Measurements from ENCODE around the gene SSBP2. TPM values are rescaled to one million over a fixed set of nuclear protein-coding genes. Genes with fewer than 3 reads are reported as not detected.

SSBP2 gene
- total and polyA plus RNA-seq, 2 donors (not counting 1 experiment from before 2014, with no cell fraction given), result 44.4 to 63.1 TPM

DNA sequence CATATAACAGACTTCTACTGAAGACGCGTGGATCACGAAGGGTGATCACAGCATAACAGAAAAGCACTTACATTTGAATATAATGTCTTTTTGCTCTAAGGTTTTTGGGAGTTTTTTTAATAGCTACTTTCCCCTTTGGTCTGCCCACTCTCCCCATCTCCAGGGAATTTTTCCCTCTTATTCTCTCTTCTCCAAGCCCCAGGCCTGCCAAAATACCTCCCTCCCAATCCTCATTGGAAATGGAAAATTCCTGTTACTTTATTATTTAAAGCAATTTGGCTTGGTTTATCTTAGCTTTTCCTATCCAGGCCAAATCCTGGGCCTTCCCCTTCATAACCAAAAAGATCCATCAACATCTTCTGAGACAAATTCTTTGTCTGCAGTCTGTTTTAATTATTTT lies 22.3 kb upstream of the SSBP2 start:
- no peak for TF ChIP-seq CTCF (conservative IDR thresholded peaks at IDR 0.05 in 1 of 2, IDR thresholded peaks at IDR 0.05 in 1 of 2; ENCODE audit: low read depth in 1 of 2, low read length in 2 of 2)
- no peak for TF ChIP-seq EZH2 (IDR thresholded peaks at IDR 0.05; ENCODE audit: low read length, missing control alignments)
- H3K4me2 ChIP-seq (ENCODE audit: extremely low read depth, insufficient read depth, low read length), result no peak overlapping the region
- H2AFZ ChIP-seq (ENCODE audit: low read length), result no peak overlapping the region
- peaks cover 7% of the 10 kb centered on the region for H3K4me1 ChIP-seq (ENCODE audit: control insufficient read depth, extremely low read depth, insufficient read depth, low read length)
- no peaks in the 10 kb centered on the region for H3K27me3 ChIP-seq (ENCODE audit: control insufficient read depth, insufficient read depth, low read length)
- H3K9me3 ChIP-seq (ENCODE audit: control insufficient read depth, insufficient read depth, low read depth, low read length), result no peaks in the 10 kb centered on the region
- H3K36me3 ChIP-seq (ENCODE audit: control insufficient read depth, insufficient read depth, low read length), result no peaks in the 10 kb centered on the region
- no peaks in the 10 kb centered on the region for H3K79me2 ChIP-seq (ENCODE audit: control insufficient read depth, insufficient read depth, low read length)
- H3K4me3 ChIP-seq (replicated peaks in 1 of 4; ENCODE audit: control extremely low read depth in 1 of 4, insufficient read depth in 1 of 4, low read depth in 3 of 4, low read length in 4 of 4), result no peak overlapping the region
- no peak overlapping the region for H3K27ac ChIP-seq (ENCODE audit: insufficient read depth, low read length)
- no peaks in the 10 kb centered on the region for H4K20me1 ChIP-seq (ENCODE audit: control insufficient read depth, extremely low read depth, insufficient read depth, low read length)
- no peak for DNase-seq (ENCODE audit: low read depth in 2 of 2)
- H3K9ac ChIP-seq (ENCODE audit: insufficient read depth, low read length), result no peak overlapping the region

GRCh38 chr5:81772488-81772887 lies 21.6 kb upstream of the SSBP2 start:
- TF ChIP-seq EZH2 (IDR thresholded peaks at IDR 0.05; ENCODE audit: low read length, missing control alignments) (no peak), CTCF (conservative IDR thresholded peaks at IDR 0.05 in 1 of 2, IDR thresholded peaks at IDR 0.05 in 1 of 2; ENCODE audit: low read depth in 1 of 2, low read length in 2 of 2) (no peak)

DNA sequence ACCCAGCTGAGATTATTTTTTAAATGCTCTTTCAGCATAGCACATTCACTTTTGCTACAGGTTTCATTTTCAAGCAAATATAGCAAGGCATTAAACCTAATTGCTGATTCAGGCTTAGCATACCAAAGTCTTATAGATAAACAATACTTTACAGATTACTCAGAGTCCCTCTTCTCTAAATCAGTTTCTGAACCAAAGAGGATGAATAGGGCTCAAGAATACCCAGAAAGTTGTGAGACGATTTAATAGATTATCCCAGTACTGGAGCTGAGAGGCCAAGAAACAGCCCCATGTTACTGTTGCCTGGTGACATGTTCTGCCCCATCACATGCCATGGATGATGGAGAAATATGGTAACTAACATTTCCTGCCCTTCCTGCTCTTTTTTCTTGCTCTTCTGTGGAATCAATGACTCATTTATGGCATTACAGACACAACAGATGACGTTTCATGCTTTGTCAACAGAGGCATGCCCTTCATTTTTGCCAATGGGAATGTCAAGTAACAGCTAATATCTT lies 18.1 kb upstream of the SSBP2 start:
- Histone ChIP-seq H3K4me1 (ENCODE audit: control insufficient read depth, extremely low read depth, insufficient read depth, low read length) (peaks cover 7% of the 10 kb centered on the region), H3K4me3 (replicated peaks in 1 of 4; ENCODE audit: control extremely low read depth in 1 of 4, insufficient read depth in 1 of 4, low read depth in 3 of 4, low read length in 4 of 4) (no peak overlapping the region), H3K36me3 (ENCODE audit: control insufficient read depth, insufficient read depth, low read length) (no peaks in the 10 kb centered on the region), H3K79me2 (ENCODE audit: control insufficient read depth, insufficient read depth, low read length) (no peaks in the 10 kb centered on the region), H3K27ac (ENCODE audit: insufficient read depth, low read length) (peak overlapping the region; percentile 80), H3K9me3 (ENCODE audit: control insufficient read depth, insufficient read depth, low read depth, low read length) (no peaks in the 10 kb centered on the region), H3K4me2 (ENCODE audit: extremely low read depth, insufficient read depth, low read length) (peak overlapping the region; percentile 68), H3K9ac (ENCODE audit: insufficient read depth, low read length) (no peak overlapping the region), H4K20me1 (ENCODE audit: control insufficient read depth, extremely low read depth, insufficient read depth, low read length) (no peaks in the 10 kb centered on the region), H3K27me3 (ENCODE audit: control insufficient read depth, insufficient read depth, low read length) (no peaks in the 10 kb centered on the region), H2AFZ (ENCODE audit: low read length) (peak overlapping the region; percentile 72)
- TF ChIP-seq CTCF (conservative IDR thresholded peaks at IDR 0.05 in 1 of 2, IDR thresholded peaks at IDR 0.05 in 1 of 2; ENCODE audit: low read depth in 1 of 2, low read length in 2 of 2) (no peak), EZH2 (IDR thresholded peaks at IDR 0.05; ENCODE audit: low read length, missing control alignments) (no peak)
- peak; percentile 84 to 89 for DNase-seq (ENCODE audit: low read depth in 2 of 2)

More at GRCh38 chr5:81772488-81772887, 21.6 kb upstream of the SSBP2 start:
- Histone ChIP-seq H3K27ac (ENCODE audit: insufficient read depth, low read length) (no peak overlapping the region), H3K36me3 (ENCODE audit: control insufficient read depth, insufficient read depth, low read length) (no peaks in the 10 kb centered on the region), H3K9me3 (ENCODE audit: control insufficient read depth, insufficient read depth, low read depth, low read length) (no peaks in the 10 kb centered on the region), H2AFZ (ENCODE audit: low read length) (no peak overlapping the region), H3K4me2 (ENCODE audit: extremely low read depth, insufficient read depth, low read length) (no peak overlapping the region), H4K20me1 (ENCODE audit: control insufficient read depth, extremely low read depth, insufficient read depth, low read length) (no peaks in the 10 kb centered on the region), H3K79me2 (ENCODE audit: control insufficient read depth, insufficient read depth, low read length) (no peaks in the 10 kb centered on the region), H3K4me3 (replicated peaks in 1 of 4; ENCODE audit: control extremely low read depth in 1 of 4, insufficient read depth in 1 of 4, low read depth in 3 of 4, low read length in 4 of 4) (no peak overlapping the region), H3K9ac (ENCODE audit: insufficient read depth, low read length) (no peak overlapping the region), H3K4me1 (ENCODE audit: control insufficient read depth, extremely low read depth, insufficient read depth, low read length) (peaks cover 7% of the 10 kb centered on the region), H3K27me3 (ENCODE audit: control insufficient read depth, insufficient read depth, low read length) (no peaks in the 10 kb centered on the region)
- DNase-seq (ENCODE audit: low read depth in 2 of 2), result no peak
